ENCODE data around the gene ZCCHC24.

ZCCHC24 gene

DNA sequence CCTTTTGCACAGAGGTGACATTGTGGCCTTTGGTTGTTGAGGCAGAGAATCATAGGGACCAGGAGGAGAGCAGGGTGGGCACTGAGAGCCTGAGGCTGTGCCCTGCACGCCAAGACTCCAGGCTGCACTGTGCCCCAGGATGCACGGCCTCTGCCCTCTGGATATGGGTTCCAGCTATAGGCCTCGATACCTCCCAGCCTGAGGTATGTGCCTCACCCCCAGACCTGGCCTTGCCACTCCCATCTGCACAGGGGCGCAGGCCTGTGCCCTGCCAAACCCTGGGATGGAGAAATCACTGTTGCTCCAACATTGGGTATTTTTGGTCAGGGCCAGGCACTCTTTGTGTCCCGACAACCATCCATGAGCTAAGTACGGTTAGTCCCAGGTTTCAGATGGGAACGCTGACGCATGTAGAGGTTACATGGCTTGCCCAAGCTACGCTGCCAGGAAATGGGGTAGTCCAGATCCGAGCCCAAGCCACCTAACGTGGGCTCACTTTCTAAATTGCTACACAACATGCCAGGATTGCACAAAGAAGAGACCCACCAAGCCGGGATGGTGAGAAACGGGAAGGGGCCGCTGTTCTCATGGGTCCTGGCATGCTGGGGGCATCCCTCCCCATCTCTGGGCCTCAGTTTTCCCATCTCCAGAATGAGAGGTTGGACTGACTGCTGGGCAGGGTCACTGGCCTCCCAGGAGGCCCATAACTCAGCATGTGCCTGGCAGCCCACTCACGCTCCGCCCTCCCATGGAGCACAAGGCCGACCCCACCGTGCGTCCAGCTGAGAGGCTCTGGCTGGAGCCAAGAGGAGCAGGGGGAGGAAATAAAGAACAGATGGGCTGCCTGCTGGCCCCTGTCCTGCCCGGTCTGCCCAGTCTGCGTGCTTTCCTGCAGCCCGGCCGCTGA is 44.2 kb downstream of the ZCCHC24 start:
- Histone ChIP-seq H3K27ac (peak overlapping the region; percentile 30 to 83), H3K4me3 (no peak overlapping the region)
- no peak for DNase-seq (ENCODE audit: low spot score)
- TF ChIP-seq, protein P1, sequence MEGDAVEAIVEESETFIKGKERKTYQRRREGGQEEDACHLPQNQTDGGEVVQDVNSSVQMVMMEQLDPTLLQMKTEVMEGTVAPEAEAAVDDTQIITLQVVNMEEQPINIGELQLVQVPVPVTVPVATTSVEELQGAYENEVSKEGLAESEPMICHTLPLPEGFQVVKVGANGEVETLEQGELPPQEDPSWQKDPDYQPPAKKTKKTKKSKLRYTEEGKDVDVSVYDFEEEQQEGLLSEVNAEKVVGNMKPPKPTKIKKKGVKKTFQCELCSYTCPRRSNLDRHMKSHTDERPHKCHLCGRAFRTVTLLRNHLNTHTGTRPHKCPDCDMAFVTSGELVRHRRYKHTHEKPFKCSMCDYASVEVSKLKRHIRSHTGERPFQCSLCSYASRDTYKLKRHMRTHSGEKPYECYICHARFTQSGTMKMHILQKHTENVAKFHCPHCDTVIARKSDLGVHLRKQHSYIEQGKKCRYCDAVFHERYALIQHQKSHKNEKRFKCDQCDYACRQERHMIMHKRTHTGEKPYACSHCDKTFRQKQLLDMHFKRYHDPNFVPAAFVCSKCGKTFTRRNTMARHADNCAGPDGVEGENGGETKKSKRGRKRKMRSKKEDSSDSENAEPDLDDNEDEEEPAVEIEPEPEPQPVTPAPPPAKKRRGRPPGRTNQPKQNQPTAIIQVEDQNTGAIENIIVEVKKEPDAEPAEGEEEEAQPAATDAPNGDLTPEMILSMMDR (IDR thresholded peaks at IDR 0.05) = no peak

DNA sequence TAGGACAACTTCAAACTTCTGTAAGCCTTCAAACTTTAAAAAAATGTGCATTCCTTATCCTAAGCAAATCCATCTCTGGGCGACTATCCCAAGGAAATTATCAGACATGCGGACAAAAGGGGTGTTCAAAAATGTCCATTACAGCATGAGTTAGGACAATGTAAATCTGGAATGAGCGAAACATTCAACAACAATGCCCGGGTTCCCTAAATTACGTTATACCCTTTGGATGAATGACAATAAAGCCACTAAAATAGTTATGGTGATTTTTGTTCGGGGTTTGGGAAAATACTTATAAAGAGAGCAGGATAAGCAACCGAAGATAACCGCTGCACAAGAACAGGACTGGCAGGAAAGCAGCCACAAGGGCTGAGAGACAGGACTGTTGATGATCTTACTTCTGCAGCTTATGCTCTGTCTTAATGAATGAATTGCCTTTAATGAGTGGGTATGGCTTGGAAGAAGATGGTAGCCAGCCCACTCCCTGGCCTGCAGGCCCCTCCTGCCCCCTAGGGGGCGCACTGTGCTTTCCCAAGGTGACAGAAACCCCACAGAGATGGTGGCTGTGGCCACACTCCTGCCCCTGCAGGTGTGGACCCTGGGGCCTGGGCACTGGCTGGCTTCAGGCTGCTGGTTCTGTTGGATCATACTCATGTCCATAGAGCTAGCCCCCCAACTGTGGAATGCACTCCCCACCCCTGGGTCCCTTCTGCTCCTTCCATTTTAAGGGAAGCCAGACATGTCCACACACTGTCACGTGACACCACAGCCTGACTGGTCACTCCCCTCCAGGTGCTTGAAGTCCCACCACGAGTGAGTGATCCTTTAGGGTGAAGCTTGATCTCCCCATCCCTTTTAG is 45.0 kb downstream of the ZCCHC24 start:
- H3K4me3 ChIP-seq = peak overlapping the region; percentile 44
- TF ChIP-seq, protein P1 (IDR thresholded peaks at IDR 0.05) = no peak
- peak overlapping the region in 1 of 2 donors; percentile 83 for H3K27ac ChIP-seq
- no peak for DNase-seq (ENCODE audit: low spot score)

DNA sequence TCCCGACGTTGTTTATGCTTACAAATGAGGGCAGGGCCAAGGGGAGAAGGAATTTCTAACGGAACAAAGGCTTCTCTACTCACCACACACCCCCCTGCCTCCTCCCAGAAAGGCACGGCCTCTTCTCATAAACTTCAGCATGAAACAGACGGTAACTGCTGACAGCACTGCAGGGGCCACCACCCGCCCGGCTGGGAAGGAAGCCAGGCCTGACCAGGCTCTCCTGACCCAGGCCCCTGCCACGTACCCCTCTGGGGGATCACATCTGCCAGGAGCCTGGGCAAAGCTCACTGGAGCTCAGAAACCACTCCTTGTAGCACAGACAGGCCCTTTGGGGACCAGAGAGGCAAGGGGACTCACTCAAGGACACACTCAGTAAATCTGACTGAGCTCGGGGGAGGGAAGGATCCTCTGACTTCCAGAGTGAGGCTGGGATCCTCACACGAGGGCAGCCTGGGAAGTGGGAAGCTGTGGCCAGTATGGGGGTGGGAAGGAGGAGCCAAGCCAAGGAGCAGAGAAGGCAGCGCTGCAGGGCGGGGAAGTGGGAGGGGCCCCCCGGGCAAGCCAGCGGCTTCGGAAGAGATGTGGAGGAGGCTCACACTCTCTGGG is 46.1 kb downstream of the ZCCHC24 start:
- H3K4me3 ChIP-seq = peak overlapping the region; percentile 44
- TF ChIP-seq, protein P1 (IDR thresholded peaks at IDR 0.05) = no peak
- peak overlapping the region; percentile 81 to 83 for H3K27ac ChIP-seq
- DNase-seq (ENCODE audit: low spot score) = peak; percentile 90

DNA sequence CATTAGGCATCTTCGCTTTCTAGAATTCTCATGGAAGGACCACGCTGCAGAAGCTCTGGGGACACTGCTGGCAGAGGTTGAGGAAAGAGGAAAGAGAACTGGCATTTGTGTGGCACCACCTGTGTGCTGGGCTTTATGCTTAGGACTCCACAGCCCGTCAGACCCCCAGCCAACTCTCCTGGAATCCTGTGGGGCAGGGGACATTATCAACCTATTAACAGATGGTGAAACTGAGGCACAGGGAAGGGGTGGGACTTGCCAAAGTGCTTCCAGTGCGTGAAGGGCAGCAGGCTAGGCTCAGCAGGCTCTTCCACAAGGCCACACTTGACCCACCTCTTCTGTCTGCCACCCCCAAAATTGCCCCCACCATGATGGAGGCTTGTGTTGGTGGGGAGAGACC is 46.8 kb downstream of the ZCCHC24 start:
- TF ChIP-seq, protein P1 (IDR thresholded peaks at IDR 0.05) = no peak
- peak overlapping the region; percentile 44 for H3K4me3 ChIP-seq
- no peak for DNase-seq (ENCODE audit: low spot score)
- peak overlapping the region; percentile 81 to 83 for H3K27ac ChIP-seq

DNA sequence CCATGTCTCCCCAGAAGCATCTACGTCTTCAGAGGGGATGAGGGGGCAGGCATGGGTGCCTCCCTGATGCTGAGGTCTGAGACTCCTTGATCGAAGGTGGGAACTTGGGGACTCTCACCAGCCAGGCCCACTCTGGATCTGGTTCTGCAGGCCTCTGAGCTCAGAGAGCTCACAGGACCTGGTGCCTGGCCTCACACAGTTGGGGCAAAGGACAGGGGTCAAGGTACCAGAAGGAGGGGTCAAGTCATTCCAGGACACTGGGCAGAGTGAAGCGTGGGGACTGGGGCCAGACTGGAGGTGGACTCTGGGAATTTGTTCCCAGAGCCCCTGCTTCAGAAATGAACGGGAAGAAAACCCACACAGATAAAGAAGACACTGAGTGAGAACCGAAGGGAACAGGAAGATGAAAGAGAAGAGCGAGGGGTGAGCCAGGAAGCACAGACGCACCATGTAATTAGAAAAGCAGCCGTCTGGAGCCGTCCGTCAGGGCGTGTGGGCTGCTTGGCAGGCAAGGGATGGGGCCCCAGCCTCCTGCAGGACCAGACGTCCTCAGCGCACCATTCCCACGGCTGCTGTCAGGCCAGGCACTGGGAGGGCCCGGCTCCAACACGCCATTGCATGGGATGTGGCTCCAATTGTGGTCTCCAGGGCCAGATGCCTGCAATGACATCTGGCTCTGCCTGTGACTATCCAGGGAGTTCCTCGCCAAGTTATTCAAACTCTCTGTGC is 47.7 kb downstream of the ZCCHC24 start:
- Histone ChIP-seq H3K4me3 (no peak overlapping the region), H3K27ac (peak overlapping the region; percentile 16 to 83)
- TF ChIP-seq, protein P1 (IDR thresholded peaks at IDR 0.05) = no peak
- no peak for DNase-seq (ENCODE audit: low spot score)

DNA sequence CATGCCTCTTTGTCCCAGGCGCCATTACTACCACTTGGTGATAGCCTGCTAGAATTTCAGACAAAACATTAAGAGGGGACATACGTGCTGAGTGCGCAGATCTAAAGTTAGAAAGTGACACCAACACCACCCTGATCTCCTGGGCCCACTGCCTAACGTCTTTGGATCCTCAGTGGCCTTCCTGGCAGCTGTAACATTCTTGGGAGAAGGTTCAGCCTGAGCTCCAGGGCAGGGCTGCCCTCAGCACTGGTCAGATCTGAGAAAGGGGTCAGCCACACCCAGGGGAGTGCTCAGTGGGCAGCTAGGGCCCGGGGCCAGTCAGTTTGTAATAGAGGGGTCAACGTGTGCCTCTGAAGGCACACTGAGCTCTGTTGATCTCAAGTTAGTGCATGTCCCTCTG is 48.4 kb downstream of the ZCCHC24 start:
- TF ChIP-seq, protein P1 (IDR thresholded peaks at IDR 0.05) = no peak
- Histone ChIP-seq H3K4me3 (no peak overlapping the region), H3K27ac (peak overlapping the region; percentile 30 to 83)
- DNase-seq (ENCODE audit: low spot score) = no peak
